ENCODE data around the gene ANKRD29.

GRCh38 chr18:23556145-23556780 lies 106.4 kb downstream of the ANKRD29 start:
- TF ChIP-seq ZNF253 (CRISPR knock-in tag; conservative IDR thresholded peaks at IDR 0.05) (no peak), YY1 (IDR thresholded peaks at IDR 0.05; ENCODE audit: borderline replicate concordance in 1 of 3, control insufficient read depth in 1 of 3, extremely low read depth in 1 of 3, insufficient read depth in 3 of 3, insufficient read length in 1 of 3, insufficient replicate concordance in 2 of 3, low read depth in 1 of 3, low read length in 2 of 3) (no peak), MEF2A (IDR thresholded peaks at IDR 0.05; ENCODE audit: control insufficient read depth, low read depth, low read length) (no peak), SIN3A (IDR thresholded peaks at IDR 0.05; ENCODE audit: borderline replicate concordance in 2 of 2, control insufficient read depth in 1 of 2, low read depth in 2 of 2, low read length in 2 of 2) (no peak), TAF1 (IDR thresholded peaks at IDR 0.05; ENCODE audit: control insufficient read depth, extremely low read depth, insufficient read depth, low read length, severe bottlenecking) (no peak), TAF9B (IDR thresholded peaks at IDR 0.05; ENCODE audit: partially characterized antibody) (no peak), WHSC1 (IDR thresholded peaks at IDR 0.05; ENCODE audit: low read length) (no peak), CTCF (IDR thresholded peaks at IDR 0.05 in 2 of 3, conservative IDR thresholded peaks at IDR 0.05 in 1 of 3; ENCODE audit: insufficient read depth in 2 of 3, low read depth in 1 of 3, low read length in 3 of 3) (no peak), POLR2A (conservative IDR thresholded peaks at IDR 0.05) (no peak)
